CD1c-positive myeloid dendritic cell (primary cell): ENCODE results near the gene SPATA46.
"Not testable (repeated sequence)": the region's sequence is repeated elsewhere in the genome, so short reads cannot be mapped to it uniquely, and the experiment has no call there.

Experiments
- DNase-seq: peaks from one replicate; pipeline ENCODE4 v3.0.0-alpha.2; 2016; ENCODE audit errors: extremely low spot score

The SPATA46 gene

GRCh38 chr1:162357681-162358266 is 18.9 kb downstream of the SPATA46 start:
- peak; percentile 61 for DNase-seq

DNA sequence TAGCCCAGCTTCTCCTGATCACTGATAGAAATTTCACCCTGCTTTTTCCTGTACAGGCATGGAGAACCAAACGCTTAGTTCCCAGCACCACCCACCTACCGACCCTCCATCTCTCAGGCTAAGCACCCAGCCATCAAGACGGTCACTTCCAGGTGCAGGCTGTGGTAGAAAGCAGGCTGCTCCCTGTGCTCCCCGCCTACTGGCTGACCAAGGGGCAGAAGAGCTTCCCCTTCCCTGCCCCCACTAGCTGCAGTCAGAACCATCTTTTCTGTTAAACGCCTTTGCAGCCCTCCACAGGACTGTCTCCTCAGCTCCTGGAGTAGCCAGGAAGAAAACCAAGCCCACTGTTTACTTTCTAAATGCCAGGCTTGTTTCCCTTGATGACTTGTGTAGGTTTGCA is 23.0 kb downstream of the SPATA46 start:
- no peak for DNase-seq

DNA sequence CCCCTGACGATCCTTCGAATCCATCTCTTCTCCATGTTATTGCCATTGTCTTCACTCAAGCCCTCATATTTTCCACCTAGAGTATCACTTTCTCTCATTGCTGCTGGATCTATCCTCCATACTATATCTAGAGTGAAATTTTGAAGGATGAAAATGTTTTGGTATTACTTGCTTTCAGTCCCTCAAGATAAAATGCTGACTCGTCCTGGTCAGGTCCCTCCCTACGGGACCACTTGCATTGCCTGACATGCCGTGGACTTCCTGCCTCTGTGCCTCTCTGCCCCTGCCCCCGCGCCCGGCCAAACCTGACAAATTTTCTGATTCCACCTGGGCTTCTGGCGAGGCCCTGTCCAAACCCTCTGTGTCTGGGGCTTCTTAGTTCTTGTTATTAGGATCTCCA is 23.6 kb downstream of the SPATA46 start:
- DNase-seq, result no peak

GRCh38 chr1:162351874-162352273 is 24.8 kb downstream of the SPATA46 start:
- DNase-seq, result not testable (repeated sequence)

GRCh38 chr1:162351246-162351842 is 25.3 kb downstream of the SPATA46 start:
- no peak for DNase-seq

- DNase-seq, result no peak
Observed at GRCh38 chr1:162349635-162350330, 26.9 kb downstream of the SPATA46 start.

DNA sequence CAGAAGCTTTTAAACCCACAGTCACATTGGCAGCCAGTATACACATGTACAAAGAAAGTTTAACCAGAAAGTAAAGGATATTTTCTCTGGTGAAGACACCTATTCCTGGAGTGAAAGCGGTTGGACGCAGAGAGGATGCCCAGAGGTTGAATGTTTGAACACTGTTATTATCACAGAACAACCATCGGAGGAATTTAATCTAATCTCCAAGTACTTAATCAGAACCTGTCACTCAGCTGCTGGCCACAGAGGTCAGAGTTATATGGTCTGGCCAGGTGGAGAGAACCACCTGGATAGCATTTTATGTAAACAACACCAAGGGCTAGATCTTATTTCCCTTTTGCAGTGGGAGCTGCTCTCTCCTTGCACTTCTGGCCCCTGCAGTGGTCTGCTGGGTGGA is 29.4 kb downstream of the SPATA46 start:
- no peak for DNase-seq

DNA sequence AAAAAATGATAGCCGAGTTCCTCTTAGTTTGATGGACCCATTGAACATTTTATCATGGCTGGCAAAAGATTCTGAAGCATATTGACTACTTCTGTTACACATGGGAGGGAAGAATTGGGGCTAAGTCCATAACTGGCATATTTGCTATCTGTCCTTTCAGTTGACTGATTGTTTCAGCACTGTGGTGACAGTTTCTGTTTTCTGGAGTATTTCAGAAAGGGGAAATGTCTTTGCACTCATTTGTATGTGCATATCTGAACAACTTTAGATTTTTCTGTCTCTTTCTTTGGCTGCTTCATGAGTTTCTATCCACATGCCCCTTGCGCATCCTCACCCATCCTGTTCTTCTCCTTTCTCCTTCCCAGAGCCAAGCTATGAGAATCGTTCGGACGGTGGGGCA is 33.2 kb downstream of the SPATA46 start:
- no peak for DNase-seq

GRCh38 chr1:162342452-162342983 is 34.1 kb downstream of the SPATA46 start:
- DNase-seq, result no peak

DNA sequence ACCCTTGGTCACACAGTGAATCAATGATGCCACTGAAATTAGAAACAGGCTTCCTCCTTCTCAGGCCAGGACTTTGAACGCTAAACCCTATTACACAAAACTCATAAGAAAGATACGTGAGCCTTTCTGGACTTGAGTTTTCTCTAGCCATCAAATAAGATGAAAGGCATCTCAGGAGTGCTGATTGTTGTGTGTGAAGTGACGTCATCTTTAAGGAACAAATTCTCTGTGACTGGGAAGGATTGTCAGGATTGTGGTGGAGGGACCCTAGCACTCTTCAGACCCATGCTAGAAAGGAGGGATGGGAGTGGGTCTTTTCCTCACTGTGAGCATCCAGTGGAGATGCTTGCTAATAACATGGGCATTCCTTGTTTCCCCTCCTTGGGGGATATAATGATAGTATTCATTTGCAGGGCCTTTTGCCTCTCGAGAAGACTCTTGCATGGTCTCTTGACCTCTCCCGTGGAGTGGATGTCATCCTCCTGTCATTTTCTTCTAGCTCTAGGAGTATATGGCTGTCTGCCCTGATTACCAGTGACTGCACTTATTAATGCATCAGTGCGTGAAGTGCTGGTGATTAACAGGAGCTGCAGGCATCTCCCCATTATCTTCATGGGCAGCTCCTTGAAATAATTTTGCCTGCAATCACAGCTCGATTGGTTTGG is 39.9 kb downstream of the SPATA46 start:
- DNase-seq, result no peak

- DNase-seq, result peak; percentile 34
Observed at GRCh38 chr1:162335126-162335525, 41.5 kb downstream of the SPATA46 start.

GRCh38 chr1:162333991-162334390 is 42.7 kb downstream of the SPATA46 start:
- no peak for DNase-seq

GRCh38 chr1:162329826-162330225 is 46.8 kb downstream of the SPATA46 start:
- DNase-seq, result no peak

DNA sequence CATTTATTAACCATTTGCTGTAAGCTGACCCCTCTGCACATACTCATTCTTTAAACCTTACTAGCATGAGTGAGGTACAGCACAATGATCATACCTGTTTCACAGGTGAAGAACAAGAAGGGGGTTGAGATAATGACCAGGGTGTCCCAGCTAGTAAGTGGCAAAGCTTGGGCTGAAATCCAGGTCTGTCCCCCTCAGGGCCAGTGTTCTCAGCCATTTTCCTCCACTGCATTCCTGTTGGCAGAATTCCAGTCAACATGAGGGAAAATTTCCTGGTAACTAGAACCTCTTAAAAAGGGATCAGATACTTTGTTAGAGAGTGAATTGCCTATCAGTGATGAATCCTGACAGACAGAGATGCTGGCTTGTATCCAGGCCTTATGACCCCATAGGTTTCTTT is 48.1 kb downstream of the SPATA46 start:
- DNase-seq, result no peak

DNA sequence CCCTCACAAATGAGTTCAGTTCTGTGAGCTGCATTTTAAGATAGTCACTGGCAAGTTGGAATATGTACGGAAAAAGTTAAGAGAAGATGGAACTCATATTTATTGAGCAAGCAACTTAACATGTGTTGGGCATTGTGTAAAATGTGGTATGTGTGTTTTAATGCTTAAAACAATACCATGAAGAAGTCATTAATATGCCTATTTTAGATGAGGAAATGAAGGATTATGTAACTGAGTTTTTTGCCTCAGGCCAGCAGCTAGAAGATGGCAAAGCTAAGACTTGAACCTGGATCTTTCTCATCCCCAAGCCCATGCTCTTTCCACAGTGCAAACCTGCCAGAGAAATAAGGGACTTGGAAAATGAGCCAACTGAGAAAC is 48.9 kb downstream of the SPATA46 start:
- peak; percentile 61 for DNase-seq

DNA sequence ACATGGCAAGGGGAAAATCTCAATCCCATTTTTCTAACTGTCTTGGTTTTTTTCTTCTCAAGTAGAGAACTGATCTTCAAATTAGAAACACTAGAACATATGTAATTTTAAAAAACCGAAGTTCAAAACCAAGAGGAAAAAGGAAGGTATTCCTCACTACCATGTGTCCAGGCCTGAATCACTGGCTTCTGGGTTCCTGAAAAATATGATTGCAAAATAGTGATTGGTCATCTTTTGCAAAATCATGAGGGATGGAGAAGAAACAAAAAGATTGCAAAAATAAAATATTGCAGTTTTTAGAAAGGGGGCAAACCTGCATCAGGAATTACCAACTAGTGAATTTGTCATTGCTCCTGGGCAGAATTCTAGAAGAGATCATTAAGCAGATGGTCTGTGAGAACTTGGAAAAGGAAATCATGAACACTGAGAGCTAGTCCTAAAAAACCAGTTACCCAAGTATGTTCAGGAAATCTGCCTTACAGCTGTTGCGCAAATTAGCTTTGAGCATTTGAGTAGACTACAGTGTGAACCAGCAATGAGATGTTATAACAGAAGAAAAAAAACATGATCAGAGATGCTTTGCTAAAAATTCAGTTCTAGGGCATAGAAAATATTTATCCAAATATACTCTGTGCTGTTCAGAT is 49.4 kb downstream of the SPATA46 start:
- peak; percentile 81 for DNase-seq

DNA sequence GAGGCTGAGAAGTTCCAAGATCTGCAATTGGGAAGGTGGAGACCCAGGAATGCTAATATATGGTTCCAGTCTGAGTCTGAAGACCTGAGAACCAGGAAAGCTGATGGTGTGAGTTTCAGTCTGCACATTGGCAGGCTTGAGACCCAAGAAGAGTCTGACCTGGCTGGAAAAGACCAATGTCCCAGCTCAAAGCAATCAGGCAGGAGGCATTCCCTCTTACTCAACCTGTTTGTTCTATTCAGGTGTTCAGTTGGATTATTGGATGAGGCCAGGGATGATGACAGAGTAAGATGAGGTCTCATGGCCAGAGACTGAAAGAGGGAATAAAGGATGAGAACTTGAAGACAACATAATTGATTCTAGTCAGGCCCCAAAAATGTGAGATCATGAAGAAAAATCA is 50.1 kb downstream of the SPATA46 start:
- DNase-seq, result no peak

DNA sequence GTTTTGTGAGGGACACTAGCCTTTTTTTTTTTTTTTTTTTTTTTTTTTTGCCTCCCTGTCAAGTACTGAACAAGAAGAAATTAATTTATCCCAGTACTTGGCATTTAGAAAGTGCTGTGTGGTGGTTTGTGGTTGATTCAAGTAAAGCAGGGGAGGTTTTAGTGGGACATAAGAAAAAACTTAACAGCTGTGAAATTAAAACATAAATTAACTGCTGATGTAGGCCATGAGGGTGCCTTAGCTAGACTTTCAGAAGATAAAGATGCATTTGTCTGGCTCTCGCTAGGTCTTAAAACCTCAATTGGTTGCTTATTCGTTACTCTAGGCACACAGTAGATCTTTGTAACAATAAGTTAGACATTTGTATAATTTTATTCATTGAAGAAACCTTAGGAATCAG is 52.3 kb downstream of the SPATA46 start:
- DNase-seq, result no peak
